Measurements from ENCODE around the gene PNLDC1.

PNLDC1 gene

GRCh38 chr6:159800141-159800865, at the start of gene PNLDC1:
Gene PNLDC1 (plus strand): TSS chr6:159800276. CDS start chr6:159800308, 32 bp downstream.
- Mint-ChIP-seq H3K4me3 (no peak within 1 kb of the TSS), H3K4me1 (no peaks in the 10 kb centered on the region), H3K36me3 (ENCODE audit: low read depth) (peaks cover 24% of the 10 kb centered on the region), H3K9me3 (no peaks in the 10 kb centered on the region), H3K27me3 (ENCODE audit: low read depth, poor library complexity) (peaks cover 3% of the 10 kb centered on the region), H3K27ac (peak within 1 kb of the TSS; percentile 65)
- TF ChIP-seq CTCF (IDR thresholded peaks at IDR 0.05) = no peak
- no peak for DNase-seq

GRCh38 chr6:159751448-159751847, 48.6 kb upstream of the PNLDC1 start:
- Mint-ChIP-seq H3K27ac (no peak overlapping the region), H3K9me3 (no peaks in the 10 kb centered on the region), H3K27me3 (ENCODE audit: low read depth, poor library complexity) (no peaks in the 10 kb centered on the region), H3K36me3 (ENCODE audit: low read depth) (peaks cover 72% of the 10 kb centered on the region), H3K4me1 (peaks cover 5% of the 10 kb centered on the region), H3K4me3 (no peak overlapping the region)
- no peak for TF ChIP-seq CTCF (IDR thresholded peaks at IDR 0.05)
- DNase-seq = no peak

- Mint-ChIP-seq H3K27ac (peak overlapping the region; percentile 69), H3K4me1 (peaks cover 5% of the 10 kb centered on the region), H3K27me3 (ENCODE audit: low read depth, poor library complexity) (peaks cover 3% of the 10 kb centered on the region), H3K4me3 (no peak overlapping the region), H3K9me3 (no peaks in the 10 kb centered on the region), H3K36me3 (ENCODE audit: low read depth) (peaks cover 75% of the 10 kb centered on the region)
- TF ChIP-seq CTCF (IDR thresholded peaks at IDR 0.05) = no peak
- no peak for DNase-seq
Measured at GRCh38 chr6:159753081-159753872, 46.8 kb upstream of the PNLDC1 start.

GRCh38 chr6:159754401-159754800, 45.7 kb upstream of the PNLDC1 start:
- no peak for TF ChIP-seq CTCF (IDR thresholded peaks at IDR 0.05)
- Mint-ChIP-seq H3K36me3 (ENCODE audit: low read depth) (peaks cover 72% of the 10 kb centered on the region), H3K4me1 (peaks cover 5% of the 10 kb centered on the region), H3K27ac (no peak overlapping the region), H3K27me3 (ENCODE audit: low read depth, poor library complexity) (peaks cover 4% of the 10 kb centered on the region), H3K4me3 (no peak overlapping the region), H3K9me3 (no peaks in the 10 kb centered on the region)
- DNase-seq = no peak

- TF ChIP-seq CTCF (IDR thresholded peaks at IDR 0.05) = no peak
- Mint-ChIP-seq H3K27me3 (ENCODE audit: low read depth, poor library complexity) (peaks cover 4% of the 10 kb centered on the region), H3K4me1 (peaks cover 12% of the 10 kb centered on the region), H3K27ac (peak overlapping the region; percentile 94), H3K36me3 (ENCODE audit: low read depth) (peaks cover 71% of the 10 kb centered on the region), H3K9me3 (no peaks in the 10 kb centered on the region), H3K4me3 (no peak overlapping the region)
- no peak for DNase-seq
Measured at GRCh38 chr6:159754959-159755914, 44.8 kb upstream of the PNLDC1 start.

Measured in nephron progenitor cell (in vitro differentiated cells).